Measurements from ENCODE around the gene CYB561A3.

DNA sequence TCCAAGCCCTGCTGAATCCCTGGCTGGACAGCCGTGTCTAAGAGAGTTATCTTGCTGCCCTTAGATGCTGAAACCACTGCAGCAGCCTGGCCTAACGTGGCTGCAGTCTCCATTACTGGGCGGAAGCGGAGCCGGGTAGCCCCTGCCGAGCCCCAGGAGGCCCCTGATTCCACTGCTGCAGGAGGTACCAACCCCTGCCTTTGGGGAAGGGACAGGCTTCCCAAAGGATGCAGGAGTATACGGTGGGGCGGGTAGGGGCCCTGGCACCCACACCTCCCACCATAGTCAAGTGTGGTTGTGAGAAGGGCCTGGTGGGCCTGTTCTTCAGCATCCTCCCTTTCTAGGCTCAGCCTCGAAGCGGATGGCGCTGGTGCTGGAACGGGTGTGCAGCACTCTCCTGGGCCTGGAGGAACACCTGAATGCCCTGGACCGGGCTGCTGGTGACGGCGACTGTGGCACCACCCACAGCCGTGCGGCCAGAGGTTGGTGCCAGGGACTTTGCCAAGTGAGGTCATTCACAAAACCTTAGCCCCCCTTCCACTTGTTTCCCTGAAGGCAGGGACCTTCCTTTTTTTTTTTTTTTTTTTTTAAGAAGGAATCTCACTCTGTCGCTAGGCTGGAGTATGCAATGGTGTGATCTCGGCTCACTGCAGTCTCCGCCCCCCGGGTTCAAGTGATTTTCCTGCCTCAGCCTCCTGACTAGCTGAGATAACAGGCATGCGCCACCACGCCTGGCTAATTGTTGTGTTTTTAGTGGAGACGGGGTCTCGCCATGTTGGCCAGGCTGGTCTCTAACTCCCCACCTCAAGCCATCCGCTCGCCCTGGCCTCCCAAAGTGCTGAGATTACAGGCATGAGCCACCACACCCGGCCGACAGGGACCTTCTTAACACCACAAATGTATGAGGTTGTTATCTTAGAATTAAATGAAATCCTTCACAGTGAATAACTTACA is 17.6 kb downstream of the CYB561A3 start:
- TF ChIP-seq EZH2 (IDR thresholded peaks at IDR 0.05) (no peak), EZH2phosphoT487 (IDR thresholded peaks at IDR 0.05) (no peak)
